ENCODE measurements around the gene GUCY2F. TPM values are rescaled to one million over a fixed set of nuclear protein-coding genes. Genes with fewer than 3 reads are reported as not detected.

Gene GUCY2F
- total and polyA plus RNA-seq, 2 donors (not counting 3 experiments of a cell fraction or from before 2014, with no cell fraction given) = 0.01 TPM; not detected in 1

- H3K4me2 ChIP-seq (ENCODE audit: insufficient read depth, low read length) = no peak overlapping the region
- no peaks in the 10 kb centered on the region for H4K20me1 ChIP-seq (replicated peaks; ENCODE audit: control insufficient read depth, extremely low read depth, insufficient read depth, low read length)
- POLR2A ChIA-PET = no interaction called here
- H3K79me2 ChIP-seq (ENCODE audit: control insufficient read depth, insufficient read depth, low read length) = no peaks in the 10 kb centered on the region
- H3K9me3 ChIP-seq (replicated peaks; ENCODE audit: control insufficient read depth, insufficient read depth, low read length) = no peaks in the 10 kb centered on the region
- dilution Hi-C loops (cut with MboI; ENCODE audit: extremely low pct_ligation_motif_present, low sequenced_read_pairs) (no loop called here), intact Hi-C loops (cut with micrococcal nuclease) (no loop called here)
- TF ChIP-seq CTCF (IDR thresholded peaks at IDR 0.05; ENCODE audit: extremely low read depth in 1 of 2, insufficient read depth in 1 of 2, low read depth in 1 of 2, low read length in 2 of 2) = no peak
- no peak for TF ChIP-seq FOS (IDR thresholded peaks at IDR 0.05; ENCODE audit: borderline replicate concordance, insufficient read depth, low read length)
- TF ChIP-seq MYC (IDR thresholded peaks at IDR 0.05; ENCODE audit: low read depth, low read length) = no peak
- no peak for TF ChIP-seq POLR2AphosphoS5 (IDR thresholded peaks at IDR 0.05; ENCODE audit: insufficient read depth, low read depth, low read length)
- no peak for TF ChIP-seq JUN (IDR thresholded peaks at IDR 0.05; ENCODE audit: borderline replicate concordance, insufficient read depth, insufficient read length, low read depth)
- no peak for TF ChIP-seq MAX (IDR thresholded peaks at IDR 0.05; ENCODE audit: insufficient read depth, insufficient read length)
- no peak for TF ChIP-seq POLR2A (IDR thresholded peaks at IDR 0.05; ENCODE audit: low read depth, low read length)
- TF ChIP-seq EZH2 (IDR thresholded peaks at IDR 0.05; ENCODE audit: borderline replicate concordance, low read depth, low read length, severe bottlenecking) = no peak
- TF ChIP-seq GATA2 (IDR thresholded peaks at IDR 0.05; ENCODE audit: insufficient read depth, insufficient read length, low read depth, low read length) = no peak
- no peaks in the 10 kb centered on the region for H3K9me1 ChIP-seq (replicated peaks; ENCODE audit: control insufficient read depth, extremely low read depth, insufficient read depth, low read length)
- H3K4me3 ChIP-seq (replicated peaks in 1 of 3; ENCODE audit: insufficient read depth in 1 of 3, low read depth in 1 of 3, low read length in 3 of 3) = no peak overlapping the region
- no peak overlapping the region for H3K27ac ChIP-seq (ENCODE audit: insufficient read depth, low read depth, low read length)
- H3K36me3 ChIP-seq (ENCODE audit: control insufficient read depth in 2 of 2, extremely low read depth in 1 of 2, insufficient read depth in 2 of 2, low read length in 2 of 2) = no peaks in the 10 kb centered on the region
- peaks cover 0 to 3% of the 10 kb centered on the region in 2 experiments for H3K27me3 ChIP-seq (ENCODE audit: control insufficient read depth in 2 of 2, insufficient read depth in 2 of 2, low read length in 2 of 2)
- no peaks in the 10 kb centered on the region for H3K4me1 ChIP-seq (ENCODE audit: control insufficient read depth, extremely low read depth, insufficient read depth, low read length)
- DNase-seq (ENCODE audit: low read depth, low spot score) (no peak), FAIRE-seq (no peak)
- CTCF ChIA-PET = no interaction called here
- no TSS peak for BruUV-seq (replicated peaks)
- no peak overlapping the region for H3K9ac ChIP-seq (replicated peaks; ENCODE audit: extremely low read depth, insufficient read depth, low read length)
- H2AFZ ChIP-seq (ENCODE audit: low read depth, low read length) = no peak overlapping the region
Observed at GRCh38 chrX:109392895-109393294, 89.0 kb downstream of the GUCY2F start.

All from endothelial cell of umbilical vein (primary cell).